SK-N-MC (cell line): Measurements from ENCODE around the gene ASPM.

Source experiments
- EZH2 ChIP-seq: fragments of 200-600 bp; sonication (generic); IDR thresholded peaks from one replicate; pipeline ENCODE4 v1.6.1; 2017; ENCODE audit warnings: antibody characterized with exemption
- FOXP2 ChIP-seq: optimal IDR thresholded peaks from 2 replicates; pipeline ENCODE3; 2011; ENCODE audit warnings: mild to moderate bottlenecking, moderate library complexity; ENCODE audit not compliant: insufficient read depth; ENCODE audit errors: extremely low read length, control extremely low read depth
- POLR2AphosphoS5 ChIP-seq: IDR thresholded peaks from 2 replicates; pipeline ENCODE4 v1.6.1; 2012; ENCODE audit warnings: mild to moderate bottlenecking, low read depth, low read length, borderline replicate concordance

DNA sequence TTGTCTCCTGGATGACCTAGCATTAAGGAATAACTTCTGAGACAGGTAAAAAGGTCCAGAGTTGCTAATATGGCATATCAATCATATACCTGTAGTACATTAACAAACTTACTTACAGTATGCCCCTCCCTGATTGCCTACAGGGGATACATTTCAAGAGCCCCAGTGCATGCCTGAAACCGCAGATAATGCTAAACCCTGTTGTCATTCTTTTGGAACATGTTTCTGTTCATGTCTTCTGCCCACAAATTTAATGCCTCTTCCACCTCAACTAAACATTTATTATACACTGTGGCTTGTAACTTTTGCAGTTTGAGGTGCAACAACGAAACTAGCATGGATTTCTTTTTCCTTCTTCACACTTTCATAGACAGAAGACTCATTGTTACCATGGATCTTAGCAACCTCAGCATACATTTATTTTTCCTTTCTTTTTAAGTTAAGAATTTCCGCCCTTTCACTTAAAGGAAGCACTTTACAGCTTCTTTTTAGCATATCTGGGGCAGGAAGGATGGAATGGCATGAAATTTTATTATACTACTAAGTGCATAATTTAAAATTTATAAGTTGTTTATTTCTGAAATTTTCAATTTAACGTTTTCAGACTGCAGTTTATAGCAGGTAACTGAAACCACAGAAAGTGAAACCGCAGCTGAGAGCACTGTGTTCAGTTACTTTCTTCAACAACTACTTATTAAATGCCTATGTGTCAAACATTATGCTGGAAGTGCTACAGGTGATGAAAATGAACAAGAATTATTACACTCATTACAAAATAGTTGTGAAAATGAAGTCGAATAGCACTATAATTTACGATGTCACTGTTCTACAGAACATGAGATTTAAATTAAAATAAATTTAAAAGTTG lies 104.7 kb downstream of the ASPM start:
- TF ChIP-seq EZH2 (no peak), POLR2AphosphoS5 (no peak), FOXP2 (no peak)
